SK-N-SH treated with all-trans-retinoic acid at 6 μM for 48 hours (cell line): ENCODE data around the gene PDGFB.

ENCODE experiments used
- ATAC-seq: fragments of 200-7000 bp; cut with Tn5 transposase; 3 replicates; pipeline ENCODE4 v1.9.1; 2020; ENCODE audit warnings: mild to moderate bottlenecking, moderate library complexity
- ARNTL ChIP-seq: fragments of 450-650 bp; formaldehyde crosslinking; IDR thresholded peaks from 2 replicates; pipeline ENCODE4 v1.5.0; 2020; ENCODE audit warnings: low read depth, mild to moderate bottlenecking, moderate library complexity, borderline replicate concordance
- BACH2 ChIP-seq: fragments of 250-450 bp; sonication (Bioruptor Pico); IDR thresholded peaks from 2 replicates; pipeline ENCODE4 v1.9.0; 2021; ENCODE audit warnings: mild to moderate bottlenecking, borderline replicate concordance
- CSDC2 ChIP-seq: fragments of 250-450 bp; sonication (Bioruptor Pico); IDR thresholded peaks from 2 replicates; pipeline ENCODE4 v1.5.0; 2020; ENCODE audit warnings: mild to moderate bottlenecking, moderate library complexity
- ESRRG ChIP-seq: fragments of 250-450 bp; sonication (Bioruptor Pico); IDR thresholded peaks from 2 replicates; pipeline ENCODE4 v1.6.1; 2021; ENCODE audit warnings: mild to moderate bottlenecking
- GLIS3 ChIP-seq: fragments of 250-450 bp; sonication (Bioruptor Pico); IDR thresholded peaks from 2 replicates; pipeline ENCODE4 v1.5.0; 2020; ENCODE audit warnings: mild to moderate bottlenecking, moderate library complexity
- ISL1 ChIP-seq: fragments of 250-450 bp; sonication (Bioruptor Pico); IDR thresholded peaks from 2 replicates; pipeline ENCODE4 v2.1.2; 2022; ENCODE audit warnings: mild to moderate bottlenecking, moderate library complexity
- OSR1 ChIP-seq: fragments of 250-450 bp; sonication (Bioruptor Pico); IDR thresholded peaks from 2 replicates; pipeline ENCODE4 v1.8.0; 2022; ENCODE audit warnings: moderate library complexity, mild to moderate bottlenecking, inconsistent platforms
- RARB ChIP-seq: fragments of 250-450 bp; sonication (Bioruptor Pico); IDR thresholded peaks from 2 replicates; pipeline ENCODE4 v1.8.0; 2021; ENCODE audit warnings: mild to moderate bottlenecking, moderate library complexity
- SNAI2 ChIP-seq: fragments of 250-450 bp; sonication (Bioruptor Pico); IDR thresholded peaks from 2 replicates; pipeline ENCODE4 v1.5.0; 2020; ENCODE audit warnings: mild to moderate bottlenecking, moderate library complexity
- TCF4 ChIP-seq: fragments of 250-450 bp; sonication (Bioruptor Pico); IDR thresholded peaks from 2 replicates; pipeline ENCODE4 v1.8.0; 2021; ENCODE audit warnings: mild to moderate bottlenecking, moderate library complexity, borderline replicate concordance
- TOX ChIP-seq: fragments of 250-450 bp; sonication (Bioruptor Pico); IDR thresholded peaks from 2 replicates; pipeline ENCODE4 v1.8.0; 2021; ENCODE audit warnings: mild to moderate bottlenecking, moderate library complexity, borderline replicate concordance
- ZC3H10 ChIP-seq: fragments of 250-450 bp; sonication (Bioruptor Pico); IDR thresholded peaks from 2 replicates; pipeline ENCODE4 v1.5.1; 2021; ENCODE audit warnings: mild to moderate bottlenecking, moderate library complexity
- ZFP3 ChIP-seq: fragments of 250-450 bp; sonication (Bioruptor Pico); IDR thresholded peaks from 2 replicates; pipeline ENCODE4 v1.5.0; 2020; ENCODE audit warnings: mild to moderate bottlenecking, moderate library complexity
- ZFP30 ChIP-seq: fragments of 450-650 bp; formaldehyde crosslinking; IDR thresholded peaks from 2 replicates; pipeline ENCODE4 v1.5.0; 2022; ENCODE audit warnings: mild to moderate bottlenecking, moderate library complexity
- ZNF565 ChIP-seq: fragments of 450-650 bp; formaldehyde crosslinking; conservative IDR thresholded peaks from 2 replicates; pipeline ENCODE4 v1.5.0; 2020; ENCODE audit warnings: low read depth, mild to moderate bottlenecking, moderate library complexity
- ZNF8 ChIP-seq: fragments of 450-650 bp; formaldehyde crosslinking; IDR thresholded peaks from 2 replicates; pipeline ENCODE4 v1.5.0; 2020; ENCODE audit warnings: mild to moderate bottlenecking, moderate library complexity
- TF ChIP-seq, protein P1 (sequence below): fragments of 250-450 bp; sonication (Bioruptor Pico); IDR thresholded peaks from 2 replicates; pipeline ENCODE4 v1.5.1; 2021; ENCODE audit warnings: mild to moderate bottlenecking, moderate library complexity
- TF ChIP-seq, protein P2 (sequence below): fragments of 250-450 bp; sonication (Bioruptor Pico); IDR thresholded peaks from 2 replicates; pipeline ENCODE4 v1.5.1; 2020; ENCODE audit warnings: low read depth, mild to moderate bottlenecking, moderate library complexity
- TF ChIP-seq, protein P3 (sequence below): fragments of 250-450 bp; sonication (Bioruptor Pico); IDR thresholded peaks from 2 replicates; pipeline ENCODE4 v1.5.0; 2020; ENCODE audit warnings: mild to moderate bottlenecking, moderate library complexity
- TF ChIP-seq, protein P4 (sequence below): fragments of 250-450 bp; sonication (Bioruptor Pico); IDR thresholded peaks from 2 replicates; pipeline ENCODE4 v1.8.0; 2021; ENCODE audit warnings: low read depth, mild to moderate bottlenecking, moderate library complexity, borderline replicate concordance
- TF ChIP-seq, protein P5 (sequence below): fragments of 250-450 bp; sonication (Bioruptor Pico); IDR thresholded peaks from 2 replicates; pipeline ENCODE4 v1.8.0; 2020; ENCODE audit warnings: mild to moderate bottlenecking, moderate library complexity, borderline replicate concordance

Gene PDGFB

DNA sequence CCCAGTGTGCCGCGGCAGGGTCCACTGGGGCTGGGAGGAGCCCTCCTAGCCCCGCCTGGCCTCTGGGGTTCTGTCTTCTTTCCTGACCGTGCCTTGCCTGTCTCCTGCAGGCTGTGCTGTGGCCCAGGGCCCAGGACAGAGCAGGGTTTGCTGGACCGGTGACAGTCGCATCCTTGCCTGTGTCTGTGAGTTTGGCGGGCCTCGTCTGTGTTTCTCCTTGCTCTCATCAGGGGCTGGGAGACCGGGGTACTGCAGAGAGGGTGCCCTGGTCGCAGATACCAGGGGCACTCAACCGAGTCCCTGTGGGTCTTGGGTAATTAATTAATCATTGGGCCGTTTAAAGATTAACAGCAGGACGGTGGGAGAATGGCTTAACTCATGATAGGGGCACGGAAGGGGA lies 44.8 kb upstream of the PDGFB start (continued):
- TF ChIP-seq, protein P1, sequence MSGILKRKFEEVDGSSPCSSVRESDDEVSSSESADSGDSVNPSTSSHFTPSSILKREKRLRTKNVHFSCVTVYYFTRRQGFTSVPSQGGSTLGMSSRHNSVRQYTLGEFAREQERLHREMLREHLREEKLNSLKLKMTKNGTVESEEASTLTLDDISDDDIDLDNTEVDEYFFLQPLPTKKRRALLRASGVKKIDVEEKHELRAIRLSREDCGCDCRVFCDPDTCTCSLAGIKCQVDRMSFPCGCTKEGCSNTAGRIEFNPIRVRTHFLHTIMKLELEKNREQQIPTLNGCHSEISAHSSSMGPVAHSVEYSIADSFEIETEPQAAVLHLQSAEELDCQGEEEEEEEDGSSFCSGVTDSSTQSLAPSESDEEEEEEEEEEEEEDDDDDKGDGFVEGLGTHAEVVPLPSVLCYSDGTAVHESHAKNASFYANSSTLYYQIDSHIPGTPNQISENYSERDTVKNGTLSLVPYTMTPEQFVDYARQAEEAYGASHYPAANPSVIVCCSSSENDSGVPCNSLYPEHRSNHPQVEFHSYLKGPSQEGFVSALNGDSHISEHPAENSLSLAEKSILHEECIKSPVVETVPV (CRISPR knock-in tag) = no peak
- TF ChIP-seq ZNF8 (CRISPR knock-in tag) (no peak), GLIS3 (no peak)
- TF ChIP-seq, protein P2, sequence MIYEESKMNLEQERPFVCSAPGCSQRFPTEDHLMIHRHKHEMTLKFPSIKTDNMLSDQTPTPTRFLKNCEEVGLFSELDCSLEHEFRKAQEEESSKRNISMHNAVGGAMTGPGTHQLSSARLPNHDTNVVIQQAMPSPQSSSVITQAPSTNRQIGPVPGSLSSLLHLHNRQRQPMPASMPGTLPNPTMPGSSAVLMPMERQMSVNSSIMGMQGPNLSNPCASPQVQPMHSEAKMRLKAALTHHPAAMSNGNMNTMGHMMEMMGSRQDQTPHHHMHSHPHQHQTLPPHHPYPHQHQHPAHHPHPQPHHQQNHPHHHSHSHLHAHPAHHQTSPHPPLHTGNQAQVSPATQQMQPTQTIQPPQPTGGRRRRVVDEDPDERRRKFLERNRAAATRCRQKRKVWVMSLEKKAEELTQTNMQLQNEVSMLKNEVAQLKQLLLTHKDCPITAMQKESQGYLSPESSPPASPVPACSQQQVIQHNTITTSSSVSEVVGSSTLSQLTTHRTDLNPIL (CRISPR knock-in tag) = no peak

DNA sequence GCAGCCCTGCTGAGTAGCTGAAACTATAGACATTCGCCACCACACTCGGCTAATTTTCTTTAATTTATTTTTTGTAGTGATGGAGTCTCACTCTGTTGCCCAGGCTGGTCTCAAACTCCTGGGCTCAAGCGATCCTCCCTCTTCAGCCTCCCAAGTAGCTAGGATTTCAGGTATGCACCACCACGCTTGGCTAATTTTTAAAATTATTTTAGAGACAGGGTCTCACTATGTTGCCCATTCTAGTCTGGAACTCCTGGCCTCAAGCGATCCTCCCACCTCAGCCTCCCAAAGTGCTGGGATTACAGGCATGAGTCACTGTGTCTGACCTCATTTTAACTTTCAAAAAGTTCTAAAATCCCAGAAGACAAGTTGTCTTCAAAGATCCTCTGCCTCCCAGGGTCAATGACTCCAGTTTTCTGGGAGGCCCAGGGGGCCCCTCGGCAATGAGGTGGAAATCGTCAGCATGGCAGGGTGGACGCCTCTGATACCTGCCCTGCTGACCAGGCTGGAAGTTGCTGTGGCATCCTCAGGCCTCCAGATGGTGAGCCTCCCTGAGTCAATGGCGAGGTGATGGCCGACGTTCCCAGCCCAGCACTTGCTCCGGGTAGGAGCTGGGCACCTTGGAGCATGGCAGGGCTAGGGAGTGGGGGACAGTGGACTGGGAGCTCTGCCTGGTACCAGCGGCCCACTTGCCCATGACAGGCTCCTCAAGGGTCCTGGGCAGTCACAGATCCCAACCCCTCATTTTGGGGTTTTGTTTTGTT lies 43.5 kb upstream of the PDGFB start:
- TF ChIP-seq, protein P3, sequence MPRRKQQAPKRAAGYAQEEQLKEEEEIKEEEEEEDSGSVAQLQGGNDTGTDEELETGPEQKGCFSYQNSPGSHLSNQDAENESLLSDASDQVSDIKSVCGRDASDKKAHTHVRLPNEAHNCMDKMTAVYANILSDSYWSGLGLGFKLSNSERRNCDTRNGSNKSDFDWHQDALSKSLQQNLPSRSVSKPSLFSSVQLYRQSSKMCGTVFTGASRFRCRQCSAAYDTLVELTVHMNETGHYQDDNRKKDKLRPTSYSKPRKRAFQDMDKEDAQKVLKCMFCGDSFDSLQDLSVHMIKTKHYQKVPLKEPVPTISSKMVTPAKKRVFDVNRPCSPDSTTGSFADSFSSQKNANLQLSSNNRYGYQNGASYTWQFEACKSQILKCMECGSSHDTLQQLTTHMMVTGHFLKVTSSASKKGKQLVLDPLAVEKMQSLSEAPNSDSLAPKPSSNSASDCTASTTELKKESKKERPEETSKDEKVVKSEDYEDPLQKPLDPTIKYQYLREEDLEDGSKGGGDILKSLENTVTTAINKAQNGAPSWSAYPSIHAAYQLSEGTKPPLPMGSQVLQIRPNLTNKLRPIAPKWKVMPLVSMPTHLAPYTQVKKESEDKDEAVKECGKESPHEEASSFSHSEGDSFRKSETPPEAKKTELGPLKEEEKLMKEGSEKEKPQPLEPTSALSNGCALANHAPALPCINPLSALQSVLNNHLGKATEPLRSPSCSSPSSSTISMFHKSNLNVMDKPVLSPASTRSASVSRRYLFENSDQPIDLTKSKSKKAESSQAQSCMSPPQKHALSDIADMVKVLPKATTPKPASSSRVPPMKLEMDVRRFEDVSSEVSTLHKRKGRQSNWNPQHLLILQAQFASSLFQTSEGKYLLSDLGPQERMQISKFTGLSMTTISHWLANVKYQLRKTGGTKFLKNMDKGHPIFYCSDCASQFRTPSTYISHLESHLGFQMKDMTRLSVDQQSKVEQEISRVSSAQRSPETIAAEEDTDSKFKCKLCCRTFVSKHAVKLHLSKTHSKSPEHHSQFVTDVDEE = no peak
- no peak for TF ChIP-seq ZC3H10 (CRISPR knock-in tag)
- no peak for TF ChIP-seq ZFP30 (CRISPR knock-in tag)
- no peak for TF ChIP-seq BACH2 (CRISPR knock-in tag)
- TF ChIP-seq SNAI2 (CRISPR knock-in tag) = no peak
- TF ChIP-seq, protein P4, sequence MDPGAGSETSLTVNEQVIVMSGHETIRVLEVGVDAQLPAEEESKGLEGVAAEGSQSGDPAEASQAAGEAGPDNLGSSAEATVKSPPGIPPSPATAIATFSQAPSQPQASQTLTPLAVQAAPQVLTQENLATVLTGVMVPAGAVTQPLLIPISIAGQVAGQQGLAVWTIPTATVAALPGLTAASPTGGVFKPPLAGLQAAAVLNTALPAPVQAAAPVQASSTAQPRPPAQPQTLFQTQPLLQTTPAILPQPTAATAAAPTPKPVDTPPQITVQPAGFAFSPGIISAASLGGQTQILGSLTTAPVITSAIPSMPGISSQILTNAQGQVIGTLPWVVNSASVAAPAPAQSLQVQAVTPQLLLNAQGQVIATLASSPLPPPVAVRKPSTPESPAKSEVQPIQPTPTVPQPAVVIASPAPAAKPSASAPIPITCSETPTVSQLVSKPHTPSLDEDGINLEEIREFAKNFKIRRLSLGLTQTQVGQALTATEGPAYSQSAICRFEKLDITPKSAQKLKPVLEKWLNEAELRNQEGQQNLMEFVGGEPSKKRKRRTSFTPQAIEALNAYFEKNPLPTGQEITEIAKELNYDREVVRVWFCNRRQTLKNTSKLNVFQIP (CRISPR knock-in tag) = no peak
- TF ChIP-seq GLIS3 = no peak
- TF ChIP-seq, protein P1 (CRISPR knock-in tag) = no peak
- no peak for TF ChIP-seq ESRRG (CRISPR knock-in tag)
- TF ChIP-seq RARB (CRISPR knock-in tag) = no peak
- no peak for TF ChIP-seq ISL1 (CRISPR knock-in tag)
- no peak for TF ChIP-seq CSDC2 (CRISPR knock-in tag)
- TF ChIP-seq TOX (CRISPR knock-in tag) = no peak
- TF ChIP-seq, protein P5, sequence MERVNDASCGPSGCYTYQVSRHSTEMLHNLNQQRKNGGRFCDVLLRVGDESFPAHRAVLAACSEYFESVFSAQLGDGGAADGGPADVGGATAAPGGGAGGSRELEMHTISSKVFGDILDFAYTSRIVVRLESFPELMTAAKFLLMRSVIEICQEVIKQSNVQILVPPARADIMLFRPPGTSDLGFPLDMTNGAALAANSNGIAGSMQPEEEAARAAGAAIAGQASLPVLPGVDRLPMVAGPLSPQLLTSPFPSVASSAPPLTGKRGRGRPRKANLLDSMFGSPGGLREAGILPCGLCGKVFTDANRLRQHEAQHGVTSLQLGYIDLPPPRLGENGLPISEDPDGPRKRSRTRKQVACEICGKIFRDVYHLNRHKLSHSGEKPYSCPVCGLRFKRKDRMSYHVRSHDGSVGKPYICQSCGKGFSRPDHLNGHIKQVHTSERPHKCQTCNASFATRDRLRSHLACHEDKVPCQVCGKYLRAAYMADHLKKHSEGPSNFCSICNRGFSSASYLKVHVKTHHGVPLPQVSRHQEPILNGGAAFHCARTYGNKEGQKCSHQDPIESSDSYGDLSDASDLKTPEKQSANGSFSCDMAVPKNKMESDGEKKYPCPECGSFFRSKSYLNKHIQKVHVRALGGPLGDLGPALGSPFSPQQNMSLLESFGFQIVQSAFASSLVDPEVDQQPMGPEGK = no peak
- no peak for TF ChIP-seq OSR1 (CRISPR knock-in tag)
- no peak for ATAC-seq

DNA sequence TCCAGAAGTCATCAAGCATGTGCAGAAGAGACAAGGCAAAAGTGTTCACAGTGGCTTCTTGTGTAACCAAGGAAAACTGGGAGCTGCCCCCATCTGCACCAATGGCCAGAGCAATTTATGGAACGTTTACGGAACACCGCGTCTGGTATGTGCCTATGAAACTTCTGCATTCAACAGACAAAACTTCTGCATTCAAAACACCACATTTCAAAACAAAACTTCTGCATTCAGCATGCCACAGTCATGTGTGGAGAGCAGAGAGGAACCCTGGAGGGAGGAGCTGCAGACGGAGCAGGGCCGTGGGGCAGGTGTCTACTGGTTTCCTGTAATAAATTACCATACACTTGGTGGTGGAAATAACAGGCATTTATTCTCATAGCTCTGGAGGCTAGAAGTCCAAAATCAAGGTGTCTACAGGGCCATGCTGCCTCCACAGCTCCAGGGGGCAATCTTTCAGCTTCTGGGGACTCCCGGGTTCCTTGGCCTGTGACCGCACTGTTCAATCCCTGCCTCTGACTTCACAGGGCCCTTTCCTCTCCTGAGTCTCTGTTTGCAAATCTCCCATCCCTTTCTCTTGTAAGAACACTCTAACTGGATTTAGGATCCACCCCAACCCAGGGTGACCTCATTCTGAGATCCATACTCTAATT lies 42.4 kb upstream of the PDGFB start:
- ATAC-seq = no peak
- TF ChIP-seq, protein P5 = no peak
- TF ChIP-seq GLIS3 (no peak), ARNTL (CRISPR knock-in tag) (no peak), ZC3H10 (CRISPR knock-in tag) (no peak), ESRRG (CRISPR knock-in tag) (no peak), TCF4 (CRISPR knock-in tag) (no peak), ZNF565 (CRISPR knock-in tag) (no peak), CSDC2 (CRISPR knock-in tag) (no peak), RARB (CRISPR knock-in tag) (no peak), SNAI2 (CRISPR knock-in tag) (no peak), BACH2 (CRISPR knock-in tag) (no peak), ZNF8 (CRISPR knock-in tag) (no peak), ZFP3 (no peak)
